KMS-11 (cell line): ENCODE results near the gene CRTC1.

Experiments
- H2AFZ ChIP-seq: fragments of 200-600 bp; sonication (generic); 2 replicates; pipeline ENCODE4 v1.6.1; 2016; ENCODE audit warnings: antibody characterized with exemption, mixed run types, low read depth
- H3K27ac ChIP-seq: fragments of 200-600 bp; sonication (generic); 2 replicates; pipeline ENCODE4 v1.6.1; 2016; ENCODE audit warnings: mild to moderate bottlenecking, mixed run types
- H3K27me3 ChIP-seq: fragments of 200-600 bp; sonication (generic); 2 replicates; pipeline ENCODE4 v1.6.1; 2017; ENCODE audit warnings: mild to moderate bottlenecking, low read depth, mixed run types, moderate library complexity; ENCODE audit not compliant: insufficient read depth
- H3K36me3 ChIP-seq: fragments of 200-600 bp; sonication (generic); 2 replicates; pipeline ENCODE4 v1.6.1; 2017; ENCODE audit warnings: mild to moderate bottlenecking, mixed run types; ENCODE audit not compliant: insufficient read depth
- H3K4me1 ChIP-seq: fragments of 200-600 bp; sonication (generic); 2 replicates; pipeline ENCODE4 v1.6.1; 2016; ENCODE audit warnings: mild to moderate bottlenecking, low read depth, mixed run types; ENCODE audit not compliant: poor library complexity, severe bottlenecking
- H3K4me2 ChIP-seq: fragments of 200-600 bp; sonication (generic); 2 replicates; pipeline ENCODE4 v1.7.0; 2016; ENCODE audit warnings: mild to moderate bottlenecking, mixed run types
- H3K4me3 ChIP-seq: fragments of 200-600 bp; sonication (generic); IDR thresholded peaks from 2 replicates; pipeline ENCODE4 v1.6.1; 2017; ENCODE audit warnings: low read depth, low read length, mixed read lengths; ENCODE audit not compliant: insufficient read depth
- H3K79me2 ChIP-seq: fragments of 200-600 bp; sonication (generic); 2 replicates; pipeline ENCODE4 v1.6.1; 2016; ENCODE audit warnings: low read depth, mixed run types; ENCODE audit not compliant: insufficient read depth
- H3K9ac ChIP-seq: fragments of 200-600 bp; sonication (generic); 2 replicates; pipeline ENCODE4 v1.6.1; 2016; ENCODE audit warnings: mild to moderate bottlenecking, mixed run types
- H4K20me1 ChIP-seq: fragments of 200-600 bp; sonication (generic); 2 replicates; pipeline ENCODE4 v1.6.1; 2016; ENCODE audit warnings: mild to moderate bottlenecking, mixed run types; ENCODE audit not compliant: insufficient read depth
- TF ChIP-seq, protein P1 (sequence below): fragments of 200-600 bp; sonication (generic); conservative IDR thresholded peaks from 2 replicates; pipeline ENCODE4 v1.6.1; 2017; ENCODE audit warnings: low read depth, mild to moderate bottlenecking, antibody characterized with exemption, low read length, moderate library complexity, mixed read lengths

CRTC1 gene

DNA sequence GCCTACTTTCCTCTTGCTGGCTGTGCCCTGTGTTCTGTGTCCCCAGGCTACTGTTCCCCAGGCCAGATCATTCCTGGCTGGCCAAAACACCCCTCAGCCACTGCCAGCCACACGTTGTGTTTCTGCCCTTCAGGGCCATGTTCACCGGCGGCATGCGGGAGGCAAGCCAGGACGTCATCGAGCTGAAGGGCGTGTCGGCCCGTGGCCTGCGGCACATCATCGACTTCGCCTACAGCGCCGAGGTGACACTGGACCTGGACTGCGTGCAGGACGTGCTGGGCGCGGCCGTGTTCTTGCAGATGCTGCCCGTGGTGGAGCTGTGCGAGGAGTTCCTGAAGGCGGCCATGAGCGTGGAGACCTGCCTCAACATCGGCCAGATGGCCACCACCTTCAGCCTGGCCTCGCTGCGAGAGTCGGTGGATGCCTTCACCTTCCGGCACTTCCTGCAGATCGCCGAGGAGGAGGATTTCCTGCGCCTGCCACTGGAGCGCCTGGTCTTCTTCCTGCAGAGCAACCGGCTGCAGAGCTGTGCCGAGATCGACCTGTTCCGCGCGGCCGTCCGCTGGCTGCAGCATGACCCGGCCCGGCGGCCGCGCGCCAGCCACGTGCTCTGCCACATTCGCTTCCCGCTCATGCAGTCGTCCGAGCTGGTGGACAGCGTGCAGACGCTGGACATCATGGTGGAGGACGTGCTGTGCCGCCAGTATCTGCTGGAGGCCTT, 15.8 kb upstream of the CRTC1 start:
- Histone ChIP-seq H4K20me1 (no peaks in the 10 kb centered on the region), H3K27ac (no peak overlapping the region), H3K79me2 (no peaks in the 10 kb centered on the region)

DNA sequence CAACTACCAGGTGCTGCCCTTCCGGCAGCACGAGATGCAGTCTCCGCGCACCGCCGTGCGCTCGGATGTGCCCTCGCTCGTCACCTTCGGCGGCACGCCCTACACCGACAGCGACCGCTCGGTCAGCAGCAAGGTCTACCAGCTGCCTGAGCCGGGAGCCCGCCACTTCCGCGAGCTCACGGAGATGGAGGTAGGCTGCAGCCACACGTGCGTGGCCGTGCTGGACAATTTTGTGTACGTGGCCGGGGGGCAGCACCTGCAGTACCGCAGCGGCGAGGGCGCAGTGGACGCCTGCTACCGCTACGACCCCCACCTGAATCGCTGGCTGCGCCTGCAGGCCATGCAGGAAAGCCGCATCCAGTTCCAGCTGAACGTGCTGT, 15.2 kb upstream of the CRTC1 start:
- H3K4me2 ChIP-seq = no peak overlapping the region
- TF ChIP-seq, protein P1, sequence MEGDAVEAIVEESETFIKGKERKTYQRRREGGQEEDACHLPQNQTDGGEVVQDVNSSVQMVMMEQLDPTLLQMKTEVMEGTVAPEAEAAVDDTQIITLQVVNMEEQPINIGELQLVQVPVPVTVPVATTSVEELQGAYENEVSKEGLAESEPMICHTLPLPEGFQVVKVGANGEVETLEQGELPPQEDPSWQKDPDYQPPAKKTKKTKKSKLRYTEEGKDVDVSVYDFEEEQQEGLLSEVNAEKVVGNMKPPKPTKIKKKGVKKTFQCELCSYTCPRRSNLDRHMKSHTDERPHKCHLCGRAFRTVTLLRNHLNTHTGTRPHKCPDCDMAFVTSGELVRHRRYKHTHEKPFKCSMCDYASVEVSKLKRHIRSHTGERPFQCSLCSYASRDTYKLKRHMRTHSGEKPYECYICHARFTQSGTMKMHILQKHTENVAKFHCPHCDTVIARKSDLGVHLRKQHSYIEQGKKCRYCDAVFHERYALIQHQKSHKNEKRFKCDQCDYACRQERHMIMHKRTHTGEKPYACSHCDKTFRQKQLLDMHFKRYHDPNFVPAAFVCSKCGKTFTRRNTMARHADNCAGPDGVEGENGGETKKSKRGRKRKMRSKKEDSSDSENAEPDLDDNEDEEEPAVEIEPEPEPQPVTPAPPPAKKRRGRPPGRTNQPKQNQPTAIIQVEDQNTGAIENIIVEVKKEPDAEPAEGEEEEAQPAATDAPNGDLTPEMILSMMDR = no peak
- no peak overlapping the region for H3K27ac ChIP-seq
- no peak overlapping the region for H3K4me3 ChIP-seq
- no peak overlapping the region for H3K9ac ChIP-seq
- no peaks in the 10 kb centered on the region for H3K36me3 ChIP-seq
- no peaks in the 10 kb centered on the region for H4K20me1 ChIP-seq
- no peaks in the 10 kb centered on the region for H3K27me3 ChIP-seq
- H3K79me2 ChIP-seq = no peaks in the 10 kb centered on the region
- no peak overlapping the region for H2AFZ ChIP-seq
- no peaks in the 10 kb centered on the region for H3K4me1 ChIP-seq

More for the DNA sequence above, 15.8 kb upstream of the CRTC1 start:
- Histone ChIP-seq H3K4me3 (no peak overlapping the region), H3K36me3 (no peaks in the 10 kb centered on the region), H2AFZ (no peak overlapping the region), H3K4me2 (no peak overlapping the region), H3K4me1 (no peaks in the 10 kb centered on the region), H3K9ac (no peak overlapping the region), H3K27me3 (no peaks in the 10 kb centered on the region)
- TF ChIP-seq, protein P1 = no peak

GRCh38 chr19:18668744-18669523, 14.5 kb upstream of the CRTC1 start:
- no peak overlapping the region for H3K4me3 ChIP-seq
- no peaks in the 10 kb centered on the region for H3K79me2 ChIP-seq
- no peak overlapping the region for H3K27ac ChIP-seq
- H3K36me3 ChIP-seq = no peaks in the 10 kb centered on the region
- H3K9ac ChIP-seq = no peak overlapping the region
- no peaks in the 10 kb centered on the region for H4K20me1 ChIP-seq
- no peak overlapping the region for H2AFZ ChIP-seq
- TF ChIP-seq, protein P1 = no peak
- H3K27me3 ChIP-seq = no peaks in the 10 kb centered on the region
- no peaks in the 10 kb centered on the region for H3K4me1 ChIP-seq
- no peak overlapping the region for H3K4me2 ChIP-seq

DNA sequence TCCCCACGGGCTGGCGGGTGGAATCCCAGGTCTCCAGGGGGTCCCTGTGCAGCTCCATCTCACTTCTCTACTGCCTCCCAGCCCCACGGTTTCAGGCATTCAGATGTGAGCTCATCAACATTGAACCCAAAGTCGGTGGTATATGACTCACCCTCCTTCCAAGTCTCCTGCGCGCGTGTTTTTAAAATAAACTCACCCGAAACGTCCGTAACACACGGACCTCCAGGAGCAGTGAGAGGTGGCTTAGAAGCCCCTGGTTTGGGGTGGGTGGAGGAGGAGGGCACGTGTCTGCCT, 14.0 kb upstream of the CRTC1 start:
- Histone ChIP-seq H3K4me3 (no peak overlapping the region), H3K27ac (no peak overlapping the region), H3K36me3 (no peaks in the 10 kb centered on the region), H3K4me1 (no peaks in the 10 kb centered on the region), H4K20me1 (no peaks in the 10 kb centered on the region), H2AFZ (no peak overlapping the region), H3K4me2 (no peak overlapping the region), H3K79me2 (no peaks in the 10 kb centered on the region), H3K9ac (no peak overlapping the region), H3K27me3 (no peaks in the 10 kb centered on the region)
- TF ChIP-seq, protein P1 = no peak
